Hepatocyte (in vitro differentiated cells): ENCODE measurements around the gene ATP6V0A1. TPM values are rescaled to one million over a fixed set of nuclear protein-coding genes. Genes with fewer than 3 reads are reported as not detected.

Experiments used
- DNase-seq: peaks from one replicate; pipeline ENCODE4 v3.0.0-alpha.2; 2016; ENCODE audit warnings: low spot score
- H2AFZ ChIP-seq: fragments of 200-600 bp; sonication (generic); 2 replicates; pipeline ENCODE4 v1.6.0; 2016; ENCODE audit warnings: antibody characterized with exemption, mild to moderate bottlenecking
- H3K27ac ChIP-seq: fragments of 200-600 bp; sonication (generic); 2 replicates; pipeline ENCODE4 v1.5.1; 2016; ENCODE audit warnings: mild to moderate bottlenecking
- H3K27me3 ChIP-seq: fragments of 200-600 bp; sonication (generic); 2 replicates; pipeline ENCODE4 v1.6.1; 2016
- H3K36me3 ChIP-seq: fragments of 200-600 bp; sonication (generic); replicated peaks from 2 replicates; pipeline ENCODE4 v1.5.1; 2016; ENCODE audit warnings: low read depth; ENCODE audit not compliant: insufficient read depth
- H3K4me1 ChIP-seq: fragments of 200-600 bp; sonication (generic); 2 replicates; pipeline ENCODE4 v1.5.1; 2016; ENCODE audit warnings: mild to moderate bottlenecking, moderate library complexity; ENCODE audit not compliant: insufficient read depth
- H3K4me2 ChIP-seq: fragments of 200-600 bp; sonication (generic); 2 replicates; pipeline ENCODE4 v1.6.0; 2016
- H3K4me3 ChIP-seq: fragments of 200-600 bp; sonication (generic); 2 replicates; pipeline ENCODE4 v1.5.1; 2016; ENCODE audit warnings: mild to moderate bottlenecking
- H3K79me2 ChIP-seq: fragments of 200-600 bp; sonication (generic); 2 replicates; pipeline ENCODE4 v1.6.0; 2017; ENCODE audit warnings: mild to moderate bottlenecking
- H3K9me2 ChIP-seq: fragments of 200-600 bp; sonication (generic); replicated peaks from 2 replicates; pipeline ENCODE4 v1.6.0; 2017; ENCODE audit warnings: mild to moderate bottlenecking; ENCODE audit not compliant: insufficient read depth
- H3K9me3 ChIP-seq: fragments of 200-600 bp; sonication (generic); 2 replicates; pipeline ENCODE4 v1.5.1; 2016; ENCODE audit warnings: low read depth, mild to moderate bottlenecking
- H4K20me1 ChIP-seq: fragments of 200-600 bp; sonication (generic); 2 replicates; pipeline ENCODE4 v1.6.0; 2016; ENCODE audit warnings: mild to moderate bottlenecking; ENCODE audit not compliant: insufficient read depth, poor library complexity, severe bottlenecking
- CTCF ChIP-seq: fragments of 200-600 bp; sonication (generic); IDR thresholded peaks from 2 replicates; pipeline ENCODE4 v1.5.1; 2016; ENCODE audit warnings: antibody characterized with exemption, mild to moderate bottlenecking; ENCODE audit not compliant: poor library complexity
- EZH2 ChIP-seq: fragments of 200-600 bp; sonication (generic); IDR thresholded peaks from 2 replicates; pipeline ENCODE4 v1.6.1; 2016; ENCODE audit warnings: antibody characterized with exemption, mild to moderate bottlenecking, borderline replicate concordance
- EZH2phosphoT487 ChIP-seq: fragments of 200-600 bp; sonication (generic); IDR thresholded peaks from one replicate; pipeline ENCODE4 v1.6.1; 2018; ENCODE audit warnings: antibody characterized with exemption, mild to moderate bottlenecking, low read depth, moderate library complexity; ENCODE audit not compliant: unreplicated experiment, severe bottlenecking
- WGBS: methylation state at CpG from one replicate; pipeline ENCODE4 v1.1.6; 2016; ENCODE audit warnings: low lambda C conversion rate; ENCODE audit errors: missing lambda C conversion rate; 5-methylcytosine and 5-hydroxymethylcytosine counted together
- polyA plus RNA-seq: library from polyadenylated mRNA; unstranded; fragments of >200 nt; fragmentation: Nextera tagmentation; extraction: Ambion mirVana; gene quantifications from 2 replicates; pipeline ENCODE4 v1.2.1, GENCODE V29; 2016
- total RNA-seq: library from RNA; depleted of rRNA; stranded (reverse); fragments of >200 nt; gene quantifications from 2 replicates; pipeline ENCODE4 v1.2.3, GENCODE V29; 2014

Gene ATP6V0A1
- total and polyA plus RNA-seq, 2 experiments from 2014 or later, result 63.4 to 71.4 TPM

GRCh38 chr17:42518755-42519545 lies 60.3 kb downstream of the ATP6V0A1 start:
- H3K9me2 ChIP-seq, result no peaks in the 10 kb centered on the region
- WGBS, result 55% methylated on average over 6 of the region's 6 CpGs
- no peaks in the 10 kb centered on the region for H3K9me3 ChIP-seq
- DNase-seq, result peak; percentile 67
- peak overlapping the region; percentile 32 for H3K4me2 ChIP-seq
- no peaks in the 10 kb centered on the region for H3K79me2 ChIP-seq
- H2AFZ ChIP-seq, result no peak overlapping the region
- H3K36me3 ChIP-seq, result no peaks in the 10 kb centered on the region
- peaks cover 53% of the 10 kb centered on the region for H3K4me1 ChIP-seq
- no peaks in the 10 kb centered on the region for H3K27me3 ChIP-seq
- TF ChIP-seq EZH2 (no peak), EZH2phosphoT487 (no peak), CTCF (no peak)
- no peak overlapping the region for H3K4me3 ChIP-seq
- H4K20me1 ChIP-seq, result no peaks in the 10 kb centered on the region
- H3K27ac ChIP-seq, result peak overlapping the region; percentile 97

GRCh38 chr17:42519546-42520491 lies 61.1 kb downstream of the ATP6V0A1 start:
- H3K4me3 ChIP-seq, result no peak overlapping the region
- DNase-seq, result peak; percentile 91
- no peak overlapping the region for H2AFZ ChIP-seq
- H3K4me1 ChIP-seq, result peaks cover 53% of the 10 kb centered on the region
- H3K9me2 ChIP-seq, result no peaks in the 10 kb centered on the region
- no peaks in the 10 kb centered on the region for H3K36me3 ChIP-seq
- peak overlapping the region; percentile 54 for H3K4me2 ChIP-seq
- TF ChIP-seq CTCF (no peak), EZH2 (no peak), EZH2phosphoT487 (no peak)
- H3K79me2 ChIP-seq, result no peaks in the 10 kb centered on the region
- H3K27me3 ChIP-seq, result no peaks in the 10 kb centered on the region
- H4K20me1 ChIP-seq, result no peaks in the 10 kb centered on the region
- H3K9me3 ChIP-seq, result no peaks in the 10 kb centered on the region
- H3K27ac ChIP-seq, result peak overlapping the region; percentile 97
- 35% methylated on average over 12 of the region's 12 CpGs for WGBS

GRCh38 chr17:42520540-42520951 lies 61.9 kb downstream of the ATP6V0A1 start:
- H3K4me2 ChIP-seq, result peak overlapping the region; percentile 54
- H3K79me2 ChIP-seq, result no peaks in the 10 kb centered on the region
- H3K9me2 ChIP-seq, result no peaks in the 10 kb centered on the region
- H4K20me1 ChIP-seq, result no peaks in the 10 kb centered on the region
- no peaks in the 10 kb centered on the region for H3K27me3 ChIP-seq
- no peak overlapping the region for H2AFZ ChIP-seq
- peak overlapping the region; percentile 97 for H3K27ac ChIP-seq
- H3K36me3 ChIP-seq, result no peaks in the 10 kb centered on the region
- WGBS, result 56% methylated on average over 9 of the region's 9 CpGs
- TF ChIP-seq EZH2 (no peak), CTCF (peak; percentile 35)
- DNase-seq, result no peak
- no peak overlapping the region for H3K4me3 ChIP-seq
- H3K9me3 ChIP-seq, result no peaks in the 10 kb centered on the region
- peaks cover 53% of the 10 kb centered on the region for H3K4me1 ChIP-seq
